Kidney (tissue), 14 donors: ENCODE data around the gene JUNB. TPM values are rescaled to one million over a fixed set of nuclear protein-coding genes. Genes with fewer than 3 reads are reported as not detected.

Source experiments
- DNase-seq, 5 donors: peaks; one replicate each; pipeline ENCODE4 v3.0.0-alpha.2; 2013 to 2020
- FAIRE-seq: peaks from 2 replicates; lab custom pipeline; 2012; peaks lifted over from hg19 to GRCh38; lab: Jason Lieb, UNC
- H3K27ac ChIP-seq, 2 donors: one replicate each; pipeline ENCODE4 v1.7.0; 2013; ENCODE audit warnings: low read depth in 2 of 2, low read length in 2 of 2, inconsistent platforms in 1 of 2
- H3K27me3 ChIP-seq: one replicate; pipeline ENCODE4 v1.7.1; 2013; ENCODE audit warnings: low read length, inconsistent platforms; ENCODE audit not compliant: control insufficient read depth, insufficient read depth
- H3K36me3 ChIP-seq, 3 donors: one replicate each; pipeline versions ENCODE4 v1.7.0 to v1.7.1; 2013; ENCODE audit warnings: low read length in 3 of 3, control low read depth in 1 of 3, inconsistent platforms in 1 of 3; ENCODE audit not compliant: insufficient read depth in 3 of 3, control insufficient read depth in 2 of 3
- H3K4me1 ChIP-seq, 3 donors: one replicate each; pipeline versions ENCODE4 v1.7.0 to v1.7.1; 2013; ENCODE audit warnings: low read length in 3 of 3, inconsistent platforms in 1 of 3, low read depth in 1 of 3; ENCODE audit not compliant: control insufficient read depth in 2 of 3, insufficient read depth in 2 of 3
- H3K4me3 ChIP-seq, 3 donors: one replicate each; pipeline versions ENCODE4 v1.7.0 to v1.8.1; 2013; ENCODE audit warnings: low read length in 3 of 3, control low read depth in 1 of 3, inconsistent platforms in 1 of 3
- H3K9ac ChIP-seq, 3 donors: one replicate each; pipeline versions ENCODE4 v1.7.0 to v1.7.1; 2013; ENCODE audit warnings: low read length in 3 of 3, control low read depth in 1 of 3, inconsistent platforms in 1 of 3
- H3K9me3 ChIP-seq, 3 donors: one replicate each; pipeline versions ENCODE4 v1.7.0 to v1.7.1; 2013; ENCODE audit warnings: low read length in 3 of 3, control low read depth in 1 of 3, inconsistent platforms in 1 of 3; ENCODE audit not compliant: control insufficient read depth in 2 of 3, insufficient read depth in 1 of 3
- CTCF ChIP-seq: IDR thresholded peaks from 3 replicates; pipeline ENCODE4 v1.5.1; 2012; ENCODE audit warnings: mild to moderate bottlenecking, moderate library complexity, borderline replicate concordance; ENCODE audit not compliant: insufficient read depth; ENCODE audit errors: extremely low read depth
- intact Hi-C: fragments of 100-400 bp; cut with DNase I; formaldehyde crosslinking; loops from one replicate; pipeline ENCODE4 v1.11.1; 2022
- polyA plus RNA-seq: library from polyadenylated mRNA; stranded (reverse); fragments of 350-450 nt; fragmentation: Illumina TruSeq; extraction: RNeasy Lipid Tissue Mini Kit (QIAGEN cat#74804); gene quantifications from one replicate; pipeline ENCODE4 v1.2.3, GENCODE V29; 2014; ENCODE audit warnings: low read depth, low replicate concordance; ENCODE audit not compliant: insufficient read depth
- total RNA-seq: library from RNA; stranded (reverse); fragmentation: NEBNext Ultra II Directional; extraction: Animal tissue kit (Norgen Biotek cat#: 25700); gene quantifications from one replicate; pipeline ENCODE4 v1.2.1, GENCODE V29; 2021
- donor health status: control.
- donor health status: control.
- donor health status: control.
- donor health status: control.
- donor health status: control.
- donor health status: DM: yes; HTN: yes; CAD: no.
- donor health status: Normal renal cell carcinoma (clear cell type).

The JUNB gene
- total and polyA plus RNA-seq, 2 donors from 2014 or later, result 128 to 142 TPM

GRCh38 chr19:12778905-12779161 is 12.5 kb upstream of the JUNB start:
- DNase-seq (no peak), FAIRE-seq (no peak)
- Histone ChIP-seq H3K9me3 (no peaks in the 10 kb centered on the region), H3K4me1 (peaks cover 0 to 25% (median 7%) of the 10 kb centered on the region in 3 donors), H3K4me3 (peak overlapping the region in 2 of 3 donors; percentile 70 to 75), H3K9ac (peak overlapping the region in 2 of 3 donors; percentile 73 to 91), H3K27ac (peak overlapping the region; percentile 92 to 95), H3K27me3 (no peaks in the 10 kb centered on the region), H3K36me3 (no peaks in the 10 kb centered on the region)
- no peak for TF ChIP-seq CTCF
- intact Hi-C loops, result no loop called here

- Histone ChIP-seq H3K4me3 (peak overlapping the region in 1 of 3 donors; percentile 70), H3K4me1 (peaks cover 0 to 28% (median 11%) of the 10 kb centered on the region in 3 donors), H3K27ac (peak overlapping the region; percentile 92 to 95), H3K9ac (peak overlapping the region in 1 of 3 donors; percentile 91), H3K27me3 (no peaks in the 10 kb centered on the region), H3K9me3 (no peaks in the 10 kb centered on the region), H3K36me3 (no peaks in the 10 kb centered on the region)
- peak in 3 of 5 donors; percentile 79 to 91 (median 88) for DNase-seq
- intact Hi-C loops, result no loop called here
- TF ChIP-seq CTCF, result no peak
- no peak for FAIRE-seq
These were observed 11.9 kb upstream of the JUNB start for GRCh38 chr19:12779162-12779993.

DNA sequence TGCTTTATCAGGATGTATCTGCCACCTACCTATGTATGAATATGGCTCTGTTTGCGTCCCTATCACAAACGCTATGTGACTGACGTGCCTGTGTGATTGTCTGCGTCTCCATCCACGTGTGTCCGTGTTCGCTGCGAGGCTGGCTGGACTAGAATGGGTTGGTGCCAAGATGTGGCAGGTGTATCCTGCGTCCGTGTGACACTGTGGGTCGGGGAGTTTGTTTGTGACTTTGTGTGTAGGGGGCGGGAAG is 9.2 kb upstream of the JUNB start:
- peak in 1 of 5 donors; percentile 50 for DNase-seq
- peak overlapping the region; percentile 96 to 98 for H3K27ac ChIP-seq
- intact Hi-C loops, result no loop called here
- peak overlapping the region; percentile 61 to 69 (median 64) for H3K4me3 ChIP-seq
- no peak for FAIRE-seq
- no peaks in the 10 kb centered on the region for H3K36me3 ChIP-seq
- H3K27me3 ChIP-seq, result no peaks in the 10 kb centered on the region
- no peaks in the 10 kb centered on the region for H3K9me3 ChIP-seq
- peaks cover 3 to 45% (median 18%) of the 10 kb centered on the region in 3 donors for H3K4me1 ChIP-seq
- peak overlapping the region; percentile 49 to 72 (median 57) for H3K9ac ChIP-seq
- no peak for TF ChIP-seq CTCF
